ENCODE results near the gene ZNF281.

ZNF281 gene

GRCh38 chr1:200409761-200410565 is at the start of gene ZNF281:
Gene ZNF281 (minus strand): TSS chr1:200410036. CDS start chr1:200409705, 331 bp downstream.
- in situ Hi-C loops (cut with HindIII; ENCODE audit: low pct_unique_long_range_greater_than_20kb, low sequenced_read_pairs) = no loop called here
- DNase-seq (ENCODE audit: low read depth in 1 of 2, low spot score in 1 of 2) = peak; percentile 96 to 98
- TF ChIP-seq JUND (IDR thresholded peaks at IDR 0.05; ENCODE audit: low read depth) = no peak

DNA sequence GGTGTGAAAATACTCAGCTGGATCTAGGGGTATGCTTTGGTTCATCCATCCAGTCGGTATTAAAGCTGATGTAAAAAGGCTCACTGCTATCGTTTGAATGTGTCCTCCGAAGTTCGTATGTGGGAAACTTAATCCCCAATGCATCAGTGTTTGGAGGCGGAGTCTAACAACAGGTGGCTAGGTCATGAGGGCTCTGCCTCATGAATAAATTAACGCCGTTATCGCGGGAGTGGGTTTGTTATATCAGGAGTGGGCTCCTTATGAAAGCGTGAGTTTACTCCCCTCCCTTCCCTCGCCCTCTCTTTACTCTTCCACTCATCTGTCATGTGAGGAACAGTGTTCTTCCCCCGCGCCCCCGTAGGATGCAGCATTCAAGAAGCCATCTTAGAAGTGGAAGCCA is 48.9 kb upstream of the ZNF281 start:
- no peak for TF ChIP-seq JUND (IDR thresholded peaks at IDR 0.05; ENCODE audit: low read depth)
- in situ Hi-C loops (cut with HindIII; ENCODE audit: low pct_unique_long_range_greater_than_20kb, low sequenced_read_pairs) = no loop called here
- DNase-seq (ENCODE audit: low read depth in 1 of 2, low spot score in 1 of 2) = no peak

DNA sequence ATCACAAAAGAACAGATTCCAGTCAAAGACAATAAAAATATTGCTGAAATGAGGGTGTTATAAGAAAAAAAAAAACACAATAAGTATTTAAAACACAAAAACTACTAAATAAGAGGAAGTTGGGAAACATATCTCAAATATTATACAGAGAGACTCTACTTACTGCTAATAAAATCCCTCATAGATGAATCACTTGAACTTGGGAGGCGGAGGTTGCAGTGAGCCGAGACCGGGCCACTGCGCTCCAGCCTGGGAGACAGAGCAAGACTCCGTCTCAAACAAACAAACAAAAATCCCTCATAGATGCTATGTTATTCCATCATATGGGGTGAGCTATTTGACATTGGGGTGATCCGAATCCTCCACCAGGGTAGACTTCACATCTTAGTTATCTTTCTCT is 48.0 kb upstream of the ZNF281 start:
- TF ChIP-seq JUND (IDR thresholded peaks at IDR 0.05; ENCODE audit: low read depth) = no peak
- in situ Hi-C loops (cut with HindIII; ENCODE audit: low pct_unique_long_range_greater_than_20kb, low sequenced_read_pairs) = no loop called here
- DNase-seq (ENCODE audit: low read depth in 1 of 2, low spot score in 1 of 2) = no peak

GRCh38 chr1:200454425-200454824 is 44.6 kb upstream of the ZNF281 start:
- in situ Hi-C loops (cut with HindIII; ENCODE audit: low pct_unique_long_range_greater_than_20kb, low sequenced_read_pairs) = no loop called here
- TF ChIP-seq JUND (IDR thresholded peaks at IDR 0.05; ENCODE audit: low read depth) = no peak
- no peak for DNase-seq (ENCODE audit: low read depth in 1 of 2, low spot score in 1 of 2)

GRCh38 chr1:200453553-200453905 is 43.7 kb upstream of the ZNF281 start:
- no peak for DNase-seq (ENCODE audit: low read depth in 1 of 2, low spot score in 1 of 2)
- TF ChIP-seq JUND (IDR thresholded peaks at IDR 0.05; ENCODE audit: low read depth) = no peak
- in situ Hi-C loops (cut with HindIII; ENCODE audit: low pct_unique_long_range_greater_than_20kb, low sequenced_read_pairs) = no loop called here

GRCh38 chr1:200452850-200453552 is 43.2 kb upstream of the ZNF281 start:
- TF ChIP-seq JUND (IDR thresholded peaks at IDR 0.05; ENCODE audit: low read depth) = no peak

DNA sequence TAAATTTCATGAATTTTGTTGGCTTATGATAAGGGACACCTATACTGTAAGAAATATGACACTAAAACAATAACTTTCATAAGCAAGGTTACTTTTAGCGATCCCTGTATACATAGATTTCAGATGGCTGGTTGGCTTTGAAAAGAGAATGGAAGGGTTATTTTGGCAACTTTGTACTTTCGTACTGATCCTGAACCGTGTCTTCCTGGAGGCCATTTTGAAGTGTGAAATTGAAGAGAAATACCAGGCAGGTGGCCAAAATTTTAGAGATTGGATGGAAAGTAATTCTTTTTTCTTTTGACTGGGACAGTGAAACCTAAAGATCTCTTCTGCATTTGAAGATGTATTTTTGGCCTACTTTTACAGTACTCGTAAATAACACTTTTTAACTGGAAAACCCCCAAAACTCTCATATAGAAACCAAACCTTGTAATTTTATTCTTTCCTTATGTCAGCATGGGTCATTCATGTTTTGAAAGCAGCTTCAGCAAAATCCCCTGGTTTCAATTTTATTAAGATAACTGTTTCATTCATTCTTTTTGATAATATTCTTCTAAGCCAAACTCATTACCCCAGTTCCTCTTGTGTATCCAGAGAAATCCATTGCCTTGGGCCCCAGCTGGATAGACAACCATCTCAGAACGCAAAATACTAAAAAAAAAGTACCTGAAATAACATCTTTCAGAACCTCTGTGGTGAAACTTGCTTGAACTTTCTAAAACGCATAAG is 38.4 kb upstream of the ZNF281 start:
- TF ChIP-seq JUND (IDR thresholded peaks at IDR 0.05; ENCODE audit: low read depth) = no peak
- DNase-seq (ENCODE audit: low read depth in 1 of 2, low spot score in 1 of 2) = no peak
- in situ Hi-C loops (cut with HindIII; ENCODE audit: low pct_unique_long_range_greater_than_20kb, low sequenced_read_pairs) = no loop called here

More at GRCh38 chr1:200452850-200453552, 43.2 kb upstream of the ZNF281 start:
- in situ Hi-C loops (cut with HindIII; ENCODE audit: low pct_unique_long_range_greater_than_20kb, low sequenced_read_pairs) = no loop called here
- DNase-seq (ENCODE audit: low read depth in 1 of 2, low spot score in 1 of 2) = no peak

GRCh38 chr1:200445213-200445612 is 35.4 kb upstream of the ZNF281 start:
- DNase-seq (ENCODE audit: low read depth in 1 of 2, low spot score in 1 of 2) = no peak
- no peak for TF ChIP-seq JUND (IDR thresholded peaks at IDR 0.05; ENCODE audit: low read depth)
- in situ Hi-C loops (cut with HindIII; ENCODE audit: low pct_unique_long_range_greater_than_20kb, low sequenced_read_pairs) = no loop called here

GRCh38 chr1:200444478-200444877 is 34.6 kb upstream of the ZNF281 start:
- in situ Hi-C loops (cut with HindIII; ENCODE audit: low pct_unique_long_range_greater_than_20kb, low sequenced_read_pairs) = no loop called here
- no peak for DNase-seq (ENCODE audit: low read depth in 1 of 2, low spot score in 1 of 2)
- no peak for TF ChIP-seq JUND (IDR thresholded peaks at IDR 0.05; ENCODE audit: low read depth)

- in situ Hi-C loops (cut with HindIII; ENCODE audit: low pct_unique_long_range_greater_than_20kb, low sequenced_read_pairs) = no loop called here
- DNase-seq (ENCODE audit: low read depth in 1 of 2, low spot score in 1 of 2) = no peak
- no peak for TF ChIP-seq JUND (IDR thresholded peaks at IDR 0.05; ENCODE audit: low read depth)
These were observed 34.0 kb upstream of the ZNF281 start for GRCh38 chr1:200443860-200444259.

GRCh38 chr1:200442537-200443156 is 32.8 kb upstream of the ZNF281 start:
- peak in 1 of 2 experiments; percentile 26 for DNase-seq (ENCODE audit: low read depth in 1 of 2, low spot score in 1 of 2)
- TF ChIP-seq JUND (IDR thresholded peaks at IDR 0.05; ENCODE audit: low read depth) = no peak
- in situ Hi-C loops (cut with HindIII; ENCODE audit: low pct_unique_long_range_greater_than_20kb, low sequenced_read_pairs) = no loop called here

GRCh38 chr1:200442023-200442422 is 32.2 kb upstream of the ZNF281 start:
- TF ChIP-seq JUND (IDR thresholded peaks at IDR 0.05; ENCODE audit: low read depth) = no peak
- no peak for DNase-seq (ENCODE audit: low read depth in 1 of 2, low spot score in 1 of 2)
- in situ Hi-C loops (cut with HindIII; ENCODE audit: low pct_unique_long_range_greater_than_20kb, low sequenced_read_pairs) = no loop called here

Data from T47D (cell line).